HG03460 (cell line): ENCODE measurements around the gene DUS2.

Experiments used
- ATAC-seq: cut with Tn5 transposase; IDR thresholded peaks from one replicate; pipeline ENCODE4 v1.9.1; 2021; ENCODE audit not compliant: unreplicated experiment

DUS2 gene

DNA sequence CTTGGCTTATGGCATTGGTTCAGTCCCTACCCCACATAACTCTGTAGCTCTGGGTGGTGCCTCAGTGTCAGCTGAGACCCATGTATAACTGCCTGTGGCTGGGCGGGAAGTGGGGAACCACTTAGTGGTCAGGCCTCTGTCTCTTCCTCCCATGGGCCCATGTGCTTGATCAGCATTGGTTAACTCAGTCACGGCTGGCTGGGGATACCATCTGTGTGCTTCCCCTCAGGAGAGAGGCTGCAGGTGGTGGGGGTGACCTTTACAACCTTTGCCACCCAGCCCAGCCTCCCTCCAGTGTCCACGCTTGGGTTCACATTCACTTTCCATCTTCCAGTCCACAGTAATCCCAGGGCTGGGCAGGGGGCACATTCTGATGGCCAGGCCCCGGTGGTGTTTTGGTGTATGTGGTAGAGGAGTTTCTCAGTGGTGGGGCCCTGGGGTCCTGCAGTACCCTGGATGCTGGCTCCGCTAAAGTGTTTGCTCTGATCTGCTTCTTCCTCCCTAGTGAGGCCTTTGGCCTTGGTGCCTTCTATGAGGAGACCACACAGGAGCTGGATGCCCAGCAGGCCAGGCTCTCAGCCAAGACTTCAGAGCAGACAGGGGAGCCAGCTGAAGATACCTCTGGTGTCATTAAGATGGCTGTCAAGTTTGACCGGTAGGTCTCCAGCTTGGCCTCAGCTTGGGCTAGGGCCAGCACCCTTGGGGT, 51.9 kb downstream of the DUS2 start:
- peak; percentile 70 for ATAC-seq

DNA sequence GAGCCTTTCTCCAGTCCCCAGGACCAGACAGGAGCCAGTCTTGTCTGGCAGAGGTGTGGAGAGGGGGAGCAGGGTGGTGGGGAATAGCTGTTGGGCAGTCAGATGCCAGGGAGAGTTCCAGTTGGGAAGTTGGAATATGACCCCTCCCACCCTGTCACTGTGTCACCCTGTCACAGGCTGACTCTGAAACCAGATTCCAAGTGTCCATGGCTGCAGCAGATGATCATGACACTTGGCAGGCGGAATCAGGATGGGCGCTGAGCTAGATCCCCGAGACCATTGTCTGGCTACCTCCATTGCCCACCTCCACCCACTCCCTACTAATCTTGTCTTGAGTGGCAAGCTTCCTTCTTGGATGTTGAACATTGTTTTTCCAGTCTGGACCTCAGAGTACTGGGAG, 52.9 kb downstream of the DUS2 start:
- no peak for ATAC-seq

DNA sequence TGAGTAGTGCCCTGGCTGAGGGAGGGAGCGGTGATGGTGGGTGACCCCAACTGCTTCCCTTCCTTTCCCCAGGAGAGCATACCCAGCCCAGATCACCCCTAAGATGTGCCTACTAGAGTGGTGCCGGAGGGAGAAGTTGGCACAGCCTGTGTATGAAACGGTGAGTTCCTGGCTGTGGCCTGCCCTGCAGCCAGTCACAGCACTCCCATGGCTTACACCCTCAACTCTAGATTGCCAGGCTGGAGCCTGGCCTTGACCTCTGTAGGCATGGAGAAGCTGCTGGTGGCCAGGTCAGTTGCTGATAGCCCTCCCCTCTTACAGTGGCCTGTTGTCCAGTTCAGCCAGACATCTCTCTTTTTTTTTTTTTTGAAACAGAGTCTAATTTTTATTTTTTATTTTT, 53.5 kb downstream of the DUS2 start:
- no peak for ATAC-seq

DNA sequence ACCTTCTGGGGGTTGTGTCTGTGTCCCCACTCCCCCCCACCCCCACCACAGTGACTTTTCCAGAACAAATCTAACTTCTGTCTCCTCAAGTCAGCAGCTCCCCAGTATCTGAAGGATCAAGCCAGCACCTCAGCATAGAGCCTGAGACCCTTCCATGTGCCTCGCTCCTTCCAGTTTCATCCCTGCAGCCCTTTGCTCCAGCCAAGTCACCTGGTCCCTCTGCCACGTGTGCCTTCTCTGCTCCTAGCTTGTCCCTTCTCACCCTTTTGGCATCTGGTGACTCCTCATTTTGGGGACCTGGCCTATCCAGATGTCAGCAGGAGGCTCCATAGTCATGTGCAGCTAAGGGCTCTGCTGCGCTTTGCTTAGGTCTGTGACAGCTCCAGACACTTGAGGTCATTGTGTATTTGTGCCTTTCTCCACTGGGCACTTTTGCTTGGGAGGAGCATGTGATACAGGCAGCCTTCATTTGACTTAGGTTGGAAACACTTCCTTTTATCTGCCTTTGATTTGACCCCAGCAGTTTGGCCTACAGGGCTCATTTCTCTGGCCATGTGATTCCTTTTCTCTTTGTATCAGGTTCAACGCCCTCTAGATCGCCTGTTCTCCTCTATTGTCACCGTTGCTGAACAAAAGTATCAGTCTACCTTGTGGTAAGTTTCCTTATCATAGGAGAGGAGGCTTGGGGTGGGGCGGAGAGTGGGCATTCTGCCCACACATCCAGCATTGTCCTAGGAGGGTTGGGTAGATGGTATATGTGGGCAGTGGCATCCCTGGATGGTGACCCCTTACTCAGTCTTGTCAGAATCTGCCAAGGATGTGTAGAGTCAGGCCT, 55.0 kb downstream of the DUS2 start:
- ATAC-seq, result no peak

DNA sequence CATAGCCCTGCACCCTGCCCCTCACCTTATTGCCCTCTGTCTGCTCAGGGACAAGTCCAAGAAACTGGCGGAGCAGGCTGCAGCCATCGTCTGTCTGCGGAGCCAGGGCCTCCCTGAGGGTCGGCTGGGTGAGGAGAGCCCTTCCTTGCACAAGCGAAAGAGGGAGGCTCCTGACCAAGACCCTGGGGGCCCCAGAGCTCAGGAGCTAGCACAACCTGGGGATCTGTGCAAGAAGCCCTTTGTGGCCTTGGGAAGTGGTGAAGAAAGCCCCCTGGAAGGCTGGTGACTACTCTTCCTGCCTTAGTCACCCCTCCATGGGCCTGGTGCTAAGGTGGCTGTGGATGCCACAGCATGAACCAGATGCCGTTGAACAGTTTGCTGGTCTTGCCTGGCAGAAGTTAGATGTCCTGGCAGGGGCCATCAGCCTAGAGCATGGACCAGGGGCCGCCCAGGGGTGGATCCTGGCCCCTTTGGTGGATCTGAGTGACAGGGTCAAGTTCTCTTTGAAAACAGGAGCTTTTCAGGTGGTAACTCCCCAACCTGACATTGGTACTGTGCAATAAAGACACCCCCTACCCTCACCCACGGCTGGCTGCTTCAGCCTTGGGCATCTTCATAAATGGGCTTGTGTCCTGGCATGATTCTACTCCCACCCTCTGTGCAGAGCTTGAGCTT, 55.8 kb downstream of the DUS2 start:
- ATAC-seq, result no peak

DNA sequence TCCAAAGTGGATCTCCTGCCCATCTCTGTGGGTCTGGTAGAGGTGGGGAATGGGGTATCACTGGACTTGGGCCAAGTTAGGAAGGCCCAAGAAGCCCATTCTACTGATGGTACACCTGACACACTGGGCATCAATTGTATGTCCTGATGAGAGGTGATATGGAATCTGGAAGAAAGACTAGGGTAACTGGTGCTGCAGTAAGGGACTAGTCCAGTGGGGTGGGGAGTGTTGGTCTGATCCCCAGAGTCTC, 56.2 kb downstream of the DUS2 start:
- ATAC-seq, result no peak

DNA sequence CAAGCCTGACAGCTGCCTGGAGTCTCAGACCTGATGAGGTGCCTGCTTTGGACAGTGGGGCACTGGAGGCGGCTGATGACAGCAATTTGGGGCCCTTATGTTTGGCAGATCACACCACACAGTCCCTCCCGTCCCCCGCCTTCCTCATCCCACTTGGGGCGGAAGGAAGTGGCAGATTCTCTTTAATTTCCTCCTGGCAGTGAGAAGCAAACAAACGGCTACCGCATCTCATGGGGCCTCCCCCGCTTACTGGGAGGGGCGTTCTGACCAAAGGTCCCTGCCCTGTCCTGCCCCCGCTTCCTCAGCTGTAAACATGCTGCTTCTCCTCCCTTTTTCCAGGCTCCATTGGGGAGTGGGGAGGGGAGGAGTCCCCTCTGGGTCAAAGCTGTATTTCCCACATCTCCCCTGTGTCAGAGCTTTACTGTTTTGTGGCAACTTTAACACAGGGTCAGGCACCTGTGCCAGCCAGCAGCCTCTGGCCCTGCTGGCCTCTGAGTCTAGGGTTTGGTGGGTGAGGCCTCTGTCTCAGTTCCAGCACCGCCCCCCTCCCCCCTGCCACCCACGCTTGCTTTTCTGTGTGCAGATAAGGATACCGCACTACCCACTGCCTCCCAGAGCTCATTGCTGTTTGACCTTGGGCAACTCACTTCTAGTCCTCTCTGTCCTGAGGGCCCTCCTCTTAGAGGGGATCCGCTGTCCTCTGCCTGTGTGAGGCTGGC, 56.7 kb downstream of the DUS2 start:
- ATAC-seq, result no peak

DNA sequence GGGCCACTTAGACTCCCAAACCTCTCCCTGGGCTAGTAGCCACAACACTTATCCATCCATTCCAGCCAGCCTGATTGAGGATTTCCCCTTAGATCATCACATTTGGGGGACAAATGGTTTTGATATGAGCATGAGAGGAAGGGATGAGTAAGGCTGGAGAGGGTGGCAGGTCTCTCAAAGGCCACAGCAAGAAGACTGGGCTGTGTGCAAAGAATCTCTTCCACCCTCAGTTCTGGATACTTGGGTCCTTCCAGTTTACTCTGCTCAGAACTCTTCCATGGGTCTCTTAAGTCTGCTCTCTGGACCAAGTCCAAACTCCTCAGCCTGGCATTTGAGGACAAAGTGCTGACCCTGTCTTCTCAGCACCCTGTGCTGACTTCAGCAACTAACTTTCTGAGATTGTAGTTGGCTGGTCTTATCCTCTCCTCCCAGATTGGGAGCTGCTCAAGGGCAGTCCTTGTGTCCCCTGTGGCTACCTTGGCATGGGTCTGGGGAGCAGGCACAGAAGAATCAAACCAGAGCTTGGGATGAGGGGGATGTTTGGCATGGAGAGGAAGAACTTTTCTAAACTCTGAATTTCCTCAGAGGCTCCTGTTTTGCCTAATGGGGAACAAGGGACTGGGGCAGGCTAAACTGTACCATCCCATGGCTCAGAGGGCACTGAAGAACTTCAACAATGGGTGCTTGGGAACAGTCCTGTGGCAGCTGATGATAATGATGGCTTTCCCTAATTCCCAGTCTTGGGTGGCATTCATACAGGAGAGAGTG, 59.0 kb downstream of the DUS2 start:
- ATAC-seq, result no peak

DNA sequence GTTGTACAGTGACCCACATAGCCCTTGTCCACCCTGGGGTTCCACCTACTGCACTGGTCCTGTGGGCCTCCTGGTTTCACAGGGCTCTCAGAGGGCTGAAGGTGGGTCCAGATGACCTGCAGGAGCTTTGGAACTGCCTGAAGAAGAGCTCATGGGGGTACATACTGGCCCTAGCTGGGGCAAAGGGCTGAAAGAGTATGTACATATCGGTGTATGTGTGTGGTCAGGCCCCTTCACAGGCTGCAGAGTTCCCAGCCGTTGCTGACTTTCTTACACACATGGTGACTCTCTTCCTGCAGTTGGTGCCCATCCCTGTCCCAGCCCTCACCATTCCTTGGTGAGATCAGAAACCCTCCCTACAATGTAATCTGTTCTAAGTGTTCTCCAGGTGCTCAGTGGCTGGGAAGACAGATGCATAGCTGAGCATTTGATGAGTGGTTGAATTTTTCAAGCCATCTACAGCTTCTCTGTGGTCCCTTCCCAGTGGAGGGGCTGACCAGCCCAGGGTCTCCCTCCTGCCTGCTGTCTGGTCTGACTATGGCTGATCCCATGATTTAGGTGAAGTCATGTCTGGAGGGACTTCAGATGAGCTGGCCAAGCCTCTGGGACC, 59.6 kb downstream of the DUS2 start:
- ATAC-seq, result no peak

DNA sequence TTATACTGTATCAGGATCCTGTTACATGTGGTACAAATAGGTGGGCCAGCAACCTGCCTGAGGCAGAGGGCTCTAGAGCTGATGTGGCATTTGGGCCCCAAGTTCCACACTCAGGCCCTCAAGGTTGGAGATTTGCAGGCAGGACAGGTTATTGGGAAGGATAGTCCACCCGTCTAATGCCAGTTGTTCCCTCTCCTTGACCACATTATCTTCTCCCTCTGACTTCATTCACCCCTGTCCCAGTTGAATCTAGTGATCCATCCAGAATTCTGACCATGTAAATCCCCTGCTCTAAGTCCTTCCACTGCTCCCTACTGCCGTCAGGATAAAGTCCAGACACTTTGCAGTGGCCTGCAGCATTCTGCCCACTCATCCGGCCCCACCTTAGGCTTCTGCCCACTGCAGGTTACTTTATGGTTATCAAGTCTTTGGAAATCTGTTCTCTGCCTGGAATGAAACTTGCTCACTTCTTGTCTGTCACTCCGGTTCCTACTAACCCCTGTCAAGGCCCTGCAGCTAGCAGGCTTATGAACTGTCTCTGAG, 60.2 kb downstream of the DUS2 start:
- no peak for ATAC-seq

DNA sequence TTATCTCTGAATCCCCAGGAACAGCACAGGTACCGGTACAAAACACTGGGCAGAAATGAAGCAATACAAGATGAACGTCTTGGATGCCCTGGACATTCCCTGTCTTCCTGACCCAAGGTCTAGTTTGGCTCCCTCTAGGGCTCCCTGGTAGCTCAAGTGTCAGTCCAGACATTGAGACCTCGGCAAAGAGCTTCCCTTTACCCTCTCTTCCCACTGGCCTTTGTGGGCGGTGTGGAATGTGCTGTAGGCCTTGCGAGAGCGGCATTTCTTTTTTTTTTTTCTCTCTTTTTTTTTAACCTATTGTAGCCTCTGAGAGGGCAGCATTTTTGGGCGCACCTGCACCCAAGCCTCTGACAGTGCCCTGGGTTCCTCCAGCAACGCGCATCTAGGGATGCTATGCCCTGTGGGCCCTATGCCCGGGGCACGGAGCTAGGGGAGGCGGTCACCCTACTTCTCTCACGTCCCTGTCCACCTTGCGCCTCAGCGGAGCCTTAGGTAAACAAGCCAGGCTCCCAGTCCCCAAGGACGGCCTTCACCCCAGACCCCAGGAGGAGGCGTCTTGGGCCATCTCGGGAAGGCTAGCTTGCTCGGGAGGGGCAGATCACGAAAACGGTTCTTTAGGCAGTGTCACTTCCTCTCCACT, 60.9 kb downstream of the DUS2 start:
- ATAC-seq, result no peak

DNA sequence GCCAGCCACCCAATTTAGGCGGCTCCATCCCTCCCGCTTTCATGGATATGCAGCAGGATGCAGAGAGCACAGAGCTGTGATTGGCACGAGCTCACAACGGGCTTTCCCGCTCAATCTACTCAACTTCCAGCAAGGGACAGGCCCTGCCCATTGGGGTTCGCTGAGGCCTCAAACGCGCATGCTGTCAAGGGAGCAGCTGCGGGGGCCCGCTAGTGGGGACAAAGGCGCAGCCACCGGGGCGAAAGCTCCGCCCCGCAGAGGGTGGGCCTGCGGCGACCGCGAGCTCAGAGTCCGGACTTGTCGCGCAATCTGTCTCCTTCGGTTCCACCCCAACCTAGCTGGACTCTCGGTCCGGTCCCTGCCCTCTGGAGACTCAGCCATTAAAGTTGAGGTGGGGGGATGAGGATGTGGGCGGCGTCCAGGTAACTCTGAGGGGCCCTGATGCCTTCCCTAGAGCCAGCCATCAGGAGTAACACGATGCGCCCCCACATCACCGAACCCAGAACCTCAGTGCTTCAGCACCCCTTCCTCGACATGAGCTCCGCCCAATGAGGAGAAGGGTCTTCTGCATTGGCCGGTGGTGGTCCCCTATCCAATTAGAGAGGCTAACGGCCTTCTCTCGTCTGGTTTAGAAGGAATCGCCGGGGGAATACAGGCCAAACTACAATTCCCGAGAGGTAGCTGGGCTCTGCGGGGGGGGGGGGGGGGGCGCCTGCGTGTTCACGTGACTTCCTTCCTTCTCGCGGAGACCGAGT, 61.6 kb downstream of the DUS2 start:
- peak; percentile 55 for ATAC-seq

DNA sequence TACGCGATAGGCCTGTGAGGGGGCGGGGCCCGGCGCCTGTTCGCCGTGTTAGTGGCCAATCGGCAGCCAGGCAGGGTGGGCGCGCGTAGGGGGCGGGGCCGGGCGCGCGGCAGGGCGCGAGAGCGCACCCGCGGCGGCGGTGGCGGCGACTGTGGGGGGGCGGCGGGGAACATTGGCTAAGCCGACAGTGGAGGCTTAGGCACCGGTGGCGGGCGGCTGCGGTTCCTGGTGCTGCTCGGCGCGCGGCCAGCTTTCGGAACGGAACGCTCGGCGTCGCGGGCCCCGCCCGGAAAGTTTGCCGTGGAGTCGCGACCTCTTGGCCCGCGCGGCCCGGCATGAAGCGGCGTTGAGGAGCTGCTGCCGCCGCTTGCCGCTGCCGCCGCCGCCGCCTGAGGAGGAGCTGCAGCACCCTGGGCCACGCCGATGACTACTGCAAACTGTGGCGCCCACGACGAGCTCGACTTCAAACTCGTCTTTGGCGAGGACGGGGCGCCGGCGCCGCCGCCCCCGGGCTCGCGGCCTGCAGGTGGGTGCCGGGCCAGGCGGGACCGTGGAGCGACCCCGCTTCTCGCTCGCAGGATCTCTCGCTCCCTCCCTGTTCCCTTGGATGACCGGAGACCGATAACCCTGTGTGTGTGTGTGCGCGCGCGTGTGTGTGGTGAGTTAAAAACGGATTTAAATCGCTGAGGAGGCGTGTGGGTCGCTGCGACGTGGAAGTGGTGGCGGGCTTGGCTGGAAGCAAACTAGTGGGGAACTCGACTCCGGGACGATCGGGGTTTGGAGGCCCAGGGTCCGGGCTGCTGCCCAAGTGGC, 62.4 kb downstream of the DUS2 start, which contains the start of gene NFATC3:
NFATC3 (plus strand) TSS at position 112 of the 813 bp plus-strand sequence; CDS start at position 424, 312 bp downstream.
- ATAC-seq, result peak; percentile 60

DNA sequence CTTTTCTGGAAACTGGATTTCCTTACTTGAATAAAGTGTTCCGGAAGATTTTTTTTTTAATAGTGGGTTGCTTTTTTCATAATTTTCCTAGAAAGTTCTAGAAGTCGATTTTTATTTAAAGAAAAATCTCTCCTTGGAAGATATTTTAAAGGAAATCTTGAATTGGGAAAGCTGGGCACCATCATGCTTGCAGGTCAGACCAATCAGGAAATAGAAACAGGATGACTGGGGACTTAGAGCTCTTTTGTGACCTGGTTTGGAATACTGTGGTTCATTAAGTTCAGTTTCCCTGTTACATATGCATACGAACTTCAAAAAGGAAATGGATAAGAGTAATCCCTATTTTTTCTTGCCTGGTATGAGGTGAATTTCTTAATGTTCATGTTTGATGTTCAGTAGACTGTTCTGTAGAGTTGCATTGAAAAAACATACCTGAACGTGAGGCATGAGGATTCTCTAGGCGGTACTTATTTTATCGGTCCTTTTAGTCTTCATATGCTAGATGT, 63.3 kb downstream of the DUS2 start:
- ATAC-seq, result no peak

DNA sequence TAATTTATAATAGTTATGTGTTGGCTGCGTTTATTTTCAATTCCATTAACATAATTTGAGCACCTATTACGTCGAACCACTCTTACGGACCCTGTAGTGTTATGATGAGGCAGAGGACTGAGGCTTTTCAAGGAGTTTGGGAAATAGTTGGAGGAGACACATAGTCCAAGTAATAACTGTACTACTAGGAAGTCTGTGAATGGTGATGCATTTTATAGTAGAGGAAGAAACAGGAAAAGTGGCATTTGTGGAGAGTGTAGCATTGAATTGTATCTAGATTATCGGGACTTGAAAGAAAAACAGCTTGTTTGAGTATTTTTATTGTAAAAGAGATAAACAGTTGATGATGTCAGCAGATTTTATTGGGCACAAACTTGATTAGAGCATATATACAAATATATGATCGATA, 63.8 kb downstream of the DUS2 start:
- no peak for ATAC-seq

DNA sequence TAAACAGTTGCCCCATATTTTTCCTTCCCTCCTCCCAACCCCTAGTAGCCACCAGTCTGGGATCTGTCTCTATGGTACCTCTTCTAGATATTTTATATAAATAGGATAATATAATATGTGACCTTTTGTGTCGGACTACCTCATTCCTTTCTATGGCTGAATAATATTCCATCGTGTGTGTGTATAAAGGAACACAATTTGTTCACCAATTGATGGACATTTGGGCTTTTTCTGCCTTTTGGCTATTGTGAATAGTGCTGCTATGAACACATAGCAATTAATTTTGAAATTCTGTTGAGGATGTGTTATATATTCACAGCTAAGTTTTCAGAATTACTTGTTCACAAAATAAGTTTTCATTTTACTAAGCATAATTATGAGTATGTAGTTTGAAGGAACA, 64.6 kb downstream of the DUS2 start:
- ATAC-seq, result no peak

DNA sequence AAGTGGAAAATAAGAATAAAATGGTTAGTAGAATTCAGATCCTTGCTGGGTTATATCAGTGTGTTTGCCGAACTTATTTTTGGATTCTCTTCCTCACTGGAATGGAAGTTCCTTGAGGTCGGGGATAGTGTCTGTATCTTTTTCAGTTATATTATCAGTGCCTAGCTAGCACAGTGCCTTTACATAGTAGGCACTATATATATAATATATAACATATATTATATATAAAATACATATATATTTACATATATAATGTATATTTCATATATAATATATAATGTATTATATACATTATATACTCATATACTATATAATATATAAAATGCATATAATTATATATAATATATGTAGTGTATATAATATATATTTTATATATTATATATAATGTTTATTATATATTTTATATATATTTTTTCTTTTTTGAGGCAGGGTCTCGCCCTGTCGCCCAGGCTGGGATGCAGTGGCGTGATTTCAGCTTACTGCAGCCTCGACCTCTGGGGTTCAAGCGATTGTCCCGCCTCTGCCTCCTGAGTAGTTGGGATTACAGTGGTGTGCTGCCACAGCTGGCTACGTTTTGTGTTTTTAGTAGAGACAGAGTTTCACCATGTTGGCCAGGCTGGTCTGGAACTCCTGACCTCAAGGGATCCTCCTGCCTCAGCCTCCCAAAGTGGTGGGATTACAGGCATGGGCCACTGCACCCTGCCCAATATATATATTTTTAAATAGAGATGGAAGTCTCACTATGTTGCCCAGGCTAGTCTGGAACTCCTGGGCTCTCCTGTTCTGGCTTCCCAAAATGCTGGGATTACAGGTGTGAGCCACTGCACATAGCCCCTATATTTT, 65.3 kb downstream of the DUS2 start:
- no peak for ATAC-seq
